Esophagus (tissue), 2 donors: Measurements from ENCODE around the gene IL5. TPM values are rescaled to one million over a fixed set of nuclear protein-coding genes. Genes with fewer than 3 reads are reported as not detected.
A peak's percentile ranks its signal among the peaks of the same experiment; 100 is the strongest.
"Not testable (repeated sequence)": the region's sequence is repeated elsewhere in the genome, so short reads cannot be mapped to it uniquely, and the experiment has no call there.

Source experiments
- H3K27ac ChIP-seq, 2 donors: one replicate each; pipeline ENCODE4 v1.5.1; 2013; ENCODE audit warnings: low read depth in 2 of 2, mild to moderate bottlenecking in 2 of 2, inconsistent platforms in 1 of 2, low read length in 1 of 2, moderate library complexity in 1 of 2
- H3K27me3 ChIP-seq, 2 donors: one replicate each; pipeline ENCODE4 v1.6.1; 2013; ENCODE audit warnings: low read length in 2 of 2, control low read depth in 1 of 2, mild to moderate bottlenecking in 1 of 2; ENCODE audit not compliant: insufficient read depth in 2 of 2, control insufficient read depth in 1 of 2
- H3K36me3 ChIP-seq, 2 donors: one replicate each; pipeline ENCODE4 v1.6.1; 2013; ENCODE audit warnings: low read length in 1 of 2; ENCODE audit not compliant: control insufficient read depth in 2 of 2, insufficient read depth in 2 of 2
- H3K4me1 ChIP-seq, 2 donors: one replicate each; pipeline ENCODE4 v1.6.1; 2013; ENCODE audit warnings: low read length in 1 of 2; ENCODE audit not compliant: control insufficient read depth in 2 of 2, insufficient read depth in 2 of 2
- H3K4me3 ChIP-seq, 2 donors: one replicate each; pipeline ENCODE4 v1.5.1; 2013; ENCODE audit warnings: low read length in 2 of 2, mild to moderate bottlenecking in 2 of 2, low read depth in 1 of 2, moderate library complexity in 1 of 2
- H3K9me3 ChIP-seq, 2 donors: one replicate each; pipeline ENCODE4 v1.6.1; 2013; ENCODE audit warnings: mild to moderate bottlenecking in 2 of 2, low read depth in 1 of 2, low read length in 1 of 2, moderate library complexity in 1 of 2; ENCODE audit not compliant: control insufficient read depth in 2 of 2, insufficient read depth in 1 of 2
- WGBS, 2 donors: extraction: QIAGEN DNeasy Blood & Tissue Kit; methylation state at CpG; one replicate each; pipeline ENCODE4 v1.1.7; 2013; 5-methylcytosine and 5-hydroxymethylcytosine counted together
- polyA plus RNA-seq, 2 donors: library from polyadenylated mRNA; stranded (reverse); fragments of 200-250 nt; gene quantifications; one replicate each; pipeline ENCODE4 v1.2.3, GENCODE V29; 2013
- donor health status: healthy with polysubstance abuse.
- donor health status: Bipolar disorder and iron deficiency.

IL5 gene
- polyA plus RNA-seq, 2 donors = not detected

GRCh38 chr5:132513618-132514336 lies 29.5 kb downstream of the IL5 start:
- 80 to 89% methylated on average over 7 to 19 of the region's 25 CpGs for WGBS, 2 donors
- H3K36me3 ChIP-seq, H3K27ac ChIP-seq: not testable (repeated sequence)

DNA sequence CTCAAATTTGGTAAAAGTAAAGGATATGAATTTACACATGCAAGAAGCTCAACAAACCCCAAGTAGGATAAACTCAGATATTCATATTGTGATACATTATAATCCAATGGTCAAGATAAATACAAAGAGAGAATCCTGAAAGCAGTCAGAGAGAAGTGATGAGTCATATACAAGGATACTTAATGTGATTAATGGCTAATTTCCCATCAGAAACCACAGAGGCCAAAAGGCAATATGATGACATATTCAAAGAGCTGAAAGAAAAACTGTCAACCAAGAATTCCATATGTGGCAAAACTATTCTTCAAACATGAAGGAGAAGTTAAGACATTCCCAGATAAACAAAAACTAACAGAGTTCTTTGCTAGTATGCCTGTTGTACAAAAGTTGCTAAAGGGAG lies 33.2 kb downstream of the IL5 start:
- Histone ChIP-seq H3K4me3 (no peak overlapping the region), H3K9me3 (no peaks in the 10 kb centered on the region), H3K27ac (no peak overlapping the region), H3K4me1 (no peaks in the 10 kb centered on the region), H3K27me3 (no peaks in the 10 kb centered on the region), H3K36me3 (no peaks in the 10 kb centered on the region)

More at GRCh38 chr5:132513618-132514336, 29.5 kb downstream of the IL5 start:
- not testable (repeated sequence) for H3K4me1 ChIP-seq, H3K9me3 ChIP-seq, H3K27me3 ChIP-seq, H3K4me3 ChIP-seq

DNA sequence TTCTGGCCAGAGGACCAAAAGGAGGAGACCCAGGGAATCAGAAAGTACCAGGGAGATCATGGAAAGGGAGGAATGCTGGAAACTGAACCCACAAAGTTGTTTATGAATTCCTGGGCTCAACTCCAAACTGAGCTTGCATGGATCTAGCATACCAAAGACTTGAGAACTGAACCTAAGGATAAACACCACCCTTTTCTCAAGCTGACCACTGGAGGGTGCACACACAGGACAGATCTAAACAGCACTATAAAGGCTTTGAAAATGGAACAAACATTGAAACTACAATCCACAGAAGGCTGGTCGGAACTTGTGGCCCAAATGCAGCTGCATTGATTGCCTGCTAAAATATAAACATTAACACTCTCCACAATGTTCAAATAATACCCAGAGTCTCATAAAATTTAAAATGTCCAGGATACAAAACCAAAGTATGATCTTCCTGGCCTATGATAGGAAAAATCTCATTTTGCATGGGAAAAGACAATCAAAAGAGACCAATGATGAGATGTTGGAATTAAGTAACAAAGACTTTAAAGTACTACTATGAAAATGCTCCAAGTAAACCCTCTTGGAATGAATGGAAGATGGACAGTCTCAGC lies 37.1 kb downstream of the IL5 start:
- 50 to 56% methylated on average over 1 of the region's 1 CpG for WGBS, 2 donors
- H3K4me3 ChIP-seq = no peak overlapping the region
- no peaks in the 10 kb centered on the region for H3K4me1 ChIP-seq
- no peaks in the 10 kb centered on the region for H3K9me3 ChIP-seq
- H3K27me3 ChIP-seq = no peaks in the 10 kb centered on the region
- H3K27ac ChIP-seq = peak overlapping the region in 1 of 2 donors; percentile 19
- H3K36me3 ChIP-seq = no peaks in the 10 kb centered on the region

GRCh38 chr5:132505641-132506040 lies 37.7 kb downstream of the IL5 start:
- WGBS, 2 donors = 68 to 74% methylated on average over 2 of the region's 2 CpGs
- no peak overlapping the region for H3K4me3 ChIP-seq
- peak overlapping the region in 1 of 2 donors; percentile 19 for H3K27ac ChIP-seq
- H3K4me1 ChIP-seq = no peaks in the 10 kb centered on the region
- H3K9me3 ChIP-seq = no peaks in the 10 kb centered on the region
- no peaks in the 10 kb centered on the region for H3K36me3 ChIP-seq
- H3K27me3 ChIP-seq = no peaks in the 10 kb centered on the region

GRCh38 chr5:132504746-132505145 lies 38.6 kb downstream of the IL5 start:
- H3K4me1 ChIP-seq = no peaks in the 10 kb centered on the region
- no peaks in the 10 kb centered on the region for H3K27me3 ChIP-seq
- no peaks in the 10 kb centered on the region for H3K9me3 ChIP-seq
- 61 to 77% methylated on average over 4 of the region's 4 CpGs for whole genome bisulfite sequencing, 2 donors
- H3K36me3 ChIP-seq = no peaks in the 10 kb centered on the region
- no peak overlapping the region for H3K4me3 ChIP-seq
- H3K27ac ChIP-seq = no peak overlapping the region

GRCh38 chr5:132503244-132503643 lies 40.1 kb downstream of the IL5 start:
- 75 to 87% methylated on average over 4 of the region's 4 CpGs for WGBS, 2 donors
- peaks cover 0 to under 1% of the 10 kb centered on the region in 2 donors for H3K4me1 ChIP-seq
- no peak overlapping the region for H3K4me3 ChIP-seq
- no peaks in the 10 kb centered on the region for H3K27me3 ChIP-seq
- H3K36me3 ChIP-seq = no peaks in the 10 kb centered on the region
- no peaks in the 10 kb centered on the region for H3K9me3 ChIP-seq
- no peak overlapping the region for H3K27ac ChIP-seq

DNA sequence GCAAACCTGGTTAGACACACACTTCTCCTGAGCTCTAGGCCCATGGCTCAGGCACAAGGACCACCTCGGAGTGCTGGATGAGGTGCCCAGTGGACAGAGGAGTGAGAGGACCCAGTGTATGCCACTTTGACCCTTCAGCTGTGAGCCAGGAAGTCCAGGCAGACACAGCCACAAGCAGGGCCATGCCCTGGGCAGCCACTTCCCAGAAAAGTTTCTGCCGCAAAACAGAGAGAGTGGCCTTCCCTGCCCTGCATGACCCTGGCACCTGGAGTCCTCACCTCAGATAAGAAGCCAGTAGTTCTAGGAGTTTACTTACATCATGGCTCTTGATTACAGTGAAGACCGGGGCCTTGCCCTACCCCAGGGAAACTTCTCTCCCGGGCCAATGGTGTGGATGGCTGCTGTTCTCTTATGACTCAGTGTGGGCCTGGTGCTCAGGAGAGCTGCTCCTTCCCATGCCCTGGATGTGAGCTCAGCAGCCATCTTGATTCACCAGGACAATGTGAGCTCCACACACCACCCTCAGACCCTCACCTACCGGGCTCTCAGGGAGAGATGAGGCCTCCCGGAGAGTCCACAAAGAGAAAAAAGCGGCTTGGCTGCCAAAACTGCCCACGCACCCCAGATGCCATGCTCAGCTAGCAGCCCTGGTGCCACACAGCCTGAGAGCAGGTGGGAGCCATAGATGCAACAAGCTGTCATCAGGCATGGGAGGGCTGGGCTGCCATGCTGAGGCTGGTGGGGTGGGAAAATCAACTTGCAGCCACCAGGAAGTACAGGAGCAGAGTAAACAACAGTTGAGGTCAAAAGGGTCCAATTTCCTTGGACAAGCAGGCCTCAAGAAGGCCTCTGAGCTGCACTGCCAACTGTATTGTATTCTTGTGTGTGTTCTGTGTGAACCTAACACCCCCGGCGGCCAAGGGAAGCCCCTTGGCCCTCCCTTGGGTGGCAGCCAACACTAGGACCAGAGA lies 41.1 kb downstream of the IL5 start:
- Histone ChIP-seq H3K4me3 (no peak overlapping the region), H3K4me1 (peaks cover 0 to 8% of the 10 kb centered on the region in 2 donors), H3K36me3 (no peaks in the 10 kb centered on the region), H3K27me3 (no peaks in the 10 kb centered on the region), H3K27ac (no peak overlapping the region), H3K9me3 (no peaks in the 10 kb centered on the region)
- 68 to 77% methylated on average over 10 of the region's 10 CpGs for WGBS, 2 donors

DNA sequence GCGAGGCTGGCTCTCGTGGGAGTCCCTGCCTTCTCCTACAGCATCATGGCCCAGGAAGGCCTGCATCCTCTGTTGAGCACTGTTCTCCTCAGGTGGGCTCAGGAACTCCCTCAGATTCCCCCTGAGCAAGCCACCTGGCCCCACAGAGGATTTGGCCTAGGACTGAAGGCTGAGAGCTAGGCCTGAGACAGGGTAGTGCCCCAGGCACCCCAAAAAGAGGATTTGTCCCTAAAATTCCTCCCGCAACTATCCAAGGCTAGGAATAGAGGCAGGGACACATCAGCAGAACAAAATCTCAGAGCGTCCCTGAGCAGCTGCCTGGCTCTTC lies 41.7 kb downstream of the IL5 start:
- no peaks in the 10 kb centered on the region for H3K36me3 ChIP-seq
- H3K27ac ChIP-seq = no peak overlapping the region
- no peaks in the 10 kb centered on the region for H3K27me3 ChIP-seq
- 51 to 70% methylated on average over 4 of the region's 4 CpGs for WGBS, 2 donors
- no peaks in the 10 kb centered on the region for H3K9me3 ChIP-seq
- H3K4me1 ChIP-seq = peaks cover 0 to 8% of the 10 kb centered on the region in 2 donors
- no peak overlapping the region for H3K4me3 ChIP-seq

DNA sequence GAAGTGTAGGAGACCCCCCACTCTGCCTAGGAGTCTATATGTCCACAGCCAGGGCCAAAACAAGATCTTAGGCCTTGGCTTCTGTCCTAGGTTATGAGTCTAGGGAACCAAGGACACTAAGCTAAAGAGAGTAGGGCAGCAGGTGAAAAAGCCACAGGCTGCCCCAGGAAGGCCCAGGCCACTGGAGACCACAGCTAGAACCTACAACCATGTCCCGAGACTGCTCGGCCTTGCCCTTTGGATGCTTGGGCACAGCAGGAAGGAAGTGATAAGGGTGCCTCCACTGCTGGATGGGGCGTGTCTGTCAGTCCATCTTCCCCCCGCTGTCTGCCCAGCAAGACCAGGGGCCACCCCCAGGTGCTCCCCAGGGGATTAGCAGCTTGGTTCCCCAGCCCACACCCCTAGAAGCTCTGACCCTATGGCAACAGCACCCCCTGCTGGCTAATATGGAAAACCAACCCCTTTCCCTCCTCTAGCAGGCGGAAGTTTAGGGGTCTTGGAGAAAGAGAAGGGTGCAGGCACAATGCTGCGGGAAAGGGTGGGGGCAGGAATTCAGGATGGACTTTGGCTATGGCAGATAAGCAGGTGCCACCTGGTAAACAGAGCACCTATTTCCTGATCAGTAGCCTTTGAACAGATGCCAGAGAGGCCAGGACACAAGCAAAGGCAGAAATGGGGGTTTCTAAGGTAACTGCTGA lies 42.2 kb downstream of the IL5 start:
- H3K4me3 ChIP-seq = no peak overlapping the region
- H3K36me3 ChIP-seq = no peaks in the 10 kb centered on the region
- no peaks in the 10 kb centered on the region for H3K27me3 ChIP-seq
- WGBS, 2 donors = 34 to 53% methylated on average over 6 of the region's 6 CpGs
- no peaks in the 10 kb centered on the region for H3K9me3 ChIP-seq
- H3K4me1 ChIP-seq = peaks cover 0 to 8% of the 10 kb centered on the region in 2 donors
- peak overlapping the region in 1 of 2 donors; percentile 63 for H3K27ac ChIP-seq
